Aorta (tissue), 5 donors: Measurements from ENCODE around the gene CD40. TPM values are rescaled to one million over a fixed set of nuclear protein-coding genes. Genes with fewer than 3 reads are reported as not detected.

Experiments used
- ATAC-seq: fragments of 200-7000 bp; cut with Tn5 transposase; one replicate; pipeline ENCODE4 v1.9.1; 2022; ENCODE audit warnings: moderate library complexity; ENCODE audit not compliant: low FRiP score
- DNase-seq, 2 donors: peaks; one replicate each; pipeline ENCODE4 v3.0.0-alpha.2; 2020
- H3K27ac ChIP-seq, 2 donors: one replicate each; pipeline ENCODE4 v1.5.1; 2013; ENCODE audit warnings: low read length in 2 of 2, mild to moderate bottlenecking in 2 of 2, moderate library complexity in 2 of 2, control low read depth in 1 of 2, inconsistent platforms in 1 of 2, low read depth in 1 of 2
- H3K27me3 ChIP-seq, 2 donors: one replicate each; pipeline ENCODE4 v1.6.1; 2013; ENCODE audit warnings: control low read depth in 1 of 2, low read length in 1 of 2, mild to moderate bottlenecking in 1 of 2, moderate library complexity in 1 of 2; ENCODE audit not compliant: insufficient read depth in 2 of 2, control insufficient read depth in 1 of 2
- H3K36me3 ChIP-seq, 2 donors: one replicate each; pipeline ENCODE4 v1.6.1; 2013; ENCODE audit warnings: control low read depth in 1 of 2, low read length in 1 of 2, mild to moderate bottlenecking in 1 of 2; ENCODE audit not compliant: insufficient read depth in 2 of 2, control insufficient read depth in 1 of 2
- H3K4me1 ChIP-seq, 2 donors: one replicate each; pipeline ENCODE4 v1.6.1; 2013; ENCODE audit warnings: low read length in 2 of 2, control low read depth in 1 of 2, mild to moderate bottlenecking in 1 of 2, moderate library complexity in 1 of 2; ENCODE audit not compliant: insufficient read depth in 2 of 2, control insufficient read depth in 1 of 2
- H3K4me3 ChIP-seq, 2 donors: one replicate each; pipeline ENCODE4 v1.5.1; 2013; ENCODE audit warnings: low read length in 2 of 2, control low read depth in 1 of 2, mild to moderate bottlenecking in 1 of 2
- H3K9me3 ChIP-seq: one replicate; pipeline ENCODE4 v1.6.1; 2013; ENCODE audit warnings: mild to moderate bottlenecking, low read length; ENCODE audit not compliant: control insufficient read depth
- WGBS, 2 donors: extraction: QIAGEN DNeasy Blood & Tissue Kit; methylation state at CpG; one replicate each; pipeline ENCODE4 v1.1.7; 2013; 5-methylcytosine and 5-hydroxymethylcytosine counted together
- intact Hi-C, 2 donors: fragments of 100-400 bp; cut with DNase I; formaldehyde crosslinking; loops; one replicate each; pipeline versions ENCODE4 v1.14.2 to v1.15.0; 2022
- polyA plus RNA-seq, 2 donors: library from polyadenylated mRNA; stranded (reverse); fragments of 200-250 nt; gene quantifications; one replicate each; pipeline ENCODE4 v1.2.3, GENCODE V29; 2013
- total RNA-seq, 2 donors: library from RNA; stranded (reverse); fragmentation: NEBNext Ultra II Directional; extraction: Animal tissue kit (Norgen Biotek cat#: 25700); gene quantifications; one replicate each; pipeline ENCODE4 v1.2.1, GENCODE V29; 2021
- donor health status: healthy with polysubstance abuse.
- donor health status: Bipolar disorder and iron deficiency.
- donor health status: DM: no; HTN: no; CAD: no.
- donor health status: DM: no; HTN: no; CAD: no.
- donor health status: DM: yes; HTN: yes; CAD: no.

Gene CD40
- total and polyA plus RNA-seq, 4 donors = 8.6 to 47.7 (median 28.5) TPM

DNA sequence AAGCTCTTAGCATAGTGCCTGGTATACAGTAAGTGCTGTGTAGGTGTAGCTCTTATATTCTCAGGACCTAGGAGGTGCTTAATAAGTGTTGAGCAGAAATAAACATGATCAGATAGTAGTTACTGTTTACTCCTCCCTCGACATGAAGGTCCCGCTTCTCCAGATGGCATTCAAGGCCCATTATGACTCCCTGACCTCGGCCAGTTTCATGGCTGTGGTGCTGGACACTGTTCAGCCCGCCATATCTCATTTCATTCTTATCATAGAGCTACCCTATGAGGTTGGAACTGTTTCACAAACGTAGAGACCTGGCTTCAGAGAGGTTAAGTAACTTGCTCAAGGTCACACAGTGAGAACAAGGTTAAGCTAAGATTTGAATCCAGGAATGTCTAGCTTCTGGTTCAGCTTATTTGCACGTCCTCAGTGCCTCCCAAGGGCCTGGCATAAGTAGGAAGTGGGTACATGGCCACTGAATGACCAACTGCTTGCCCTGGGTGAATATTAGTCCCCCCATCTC, 39.0 kb downstream of the CD40 start:
- no peaks in the 10 kb centered on the region for H3K4me1 ChIP-seq
- H3K36me3 ChIP-seq = no peaks in the 10 kb centered on the region
- H3K27ac ChIP-seq = no peak overlapping the region
- WGBS, 2 donors = 71 to 80% methylated on average over 6 of the region's 6 CpGs
- intact Hi-C loops = no loop called here
- H3K4me3 ChIP-seq = no peak overlapping the region
- no peak for ATAC-seq
- H3K27me3 ChIP-seq = no peaks in the 10 kb centered on the region
- no peaks in the 10 kb centered on the region for H3K9me3 ChIP-seq
- no peak for DNase-seq

- ATAC-seq (no peak), DNase-seq (no peak)
- no peaks in the 10 kb centered on the region for H3K27me3 ChIP-seq
These were observed 39.5 kb downstream of the CD40 start for GRCh38 chr20:46157625-46158024.

GRCh38 chr20:46158476-46158987, 40.4 kb downstream of the CD40 start:
- Histone ChIP-seq H3K9me3 (no peaks in the 10 kb centered on the region), H3K4me1 (no peaks in the 10 kb centered on the region), H3K4me3 (no peak overlapping the region), H3K27me3 (no peaks in the 10 kb centered on the region), H3K36me3 (no peaks in the 10 kb centered on the region), H3K27ac (no peak overlapping the region)
- intact Hi-C loops = no loop called here
- DNase-seq = no peak
- 4 to 5% methylated on average over 4 to 5 of the region's 5 CpGs for WGBS, 2 donors
- ATAC-seq = no peak

More at GRCh38 chr20:46157625-46158024, 39.5 kb downstream of the CD40 start:
- Histone ChIP-seq H3K36me3 (no peaks in the 10 kb centered on the region), H3K4me1 (no peaks in the 10 kb centered on the region), H3K4me3 (no peak overlapping the region), H3K9me3 (no peaks in the 10 kb centered on the region), H3K27ac (no peak overlapping the region)
- WGBS, 2 donors = 50 to 55% methylated on average over 7 of the region's 7 CpGs
- intact Hi-C loops = no loop called here

DNA sequence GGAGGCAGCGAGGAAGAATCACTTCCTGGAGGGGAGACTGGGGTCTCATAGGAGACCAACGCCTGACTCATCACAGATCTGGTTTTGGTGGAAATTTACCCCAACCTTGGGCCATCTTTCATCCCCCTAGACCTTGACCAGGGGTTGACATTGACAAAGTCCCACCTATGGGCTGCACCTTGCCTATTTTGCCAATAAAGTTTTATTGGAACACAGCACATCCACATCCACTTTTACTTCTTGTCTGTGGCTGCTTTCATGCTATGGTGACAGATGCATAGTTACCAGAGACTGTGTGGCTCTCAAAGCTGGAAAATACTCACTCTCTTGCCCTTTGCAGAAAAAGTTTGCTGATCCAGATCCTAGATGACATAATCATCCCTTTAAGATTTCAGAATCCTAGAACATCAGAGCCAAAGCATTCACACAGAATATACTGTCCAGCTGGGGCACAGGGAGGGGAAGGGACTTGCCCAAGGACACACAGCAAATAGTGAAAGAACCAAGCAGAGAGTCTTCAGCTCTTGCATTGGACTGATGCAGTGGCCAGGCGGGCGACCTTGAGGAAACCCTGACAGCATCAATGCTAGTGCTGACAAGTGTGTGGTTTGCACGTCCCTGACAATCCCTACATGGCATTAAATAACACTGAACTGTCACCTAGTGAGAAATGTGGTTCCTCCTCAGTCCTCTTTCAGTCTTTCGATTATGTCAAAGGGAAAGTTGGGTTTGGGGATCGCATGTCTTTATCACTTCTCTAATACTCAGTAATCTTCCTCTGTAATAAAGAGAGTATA, 41.2 kb downstream of the CD40 start:
- H3K9me3 ChIP-seq = no peaks in the 10 kb centered on the region
- 59 to 62% methylated on average over 7 of the region's 7 CpGs for WGBS, 2 donors
- DNase-seq (no peak), ATAC-seq (no peak)
- no peaks in the 10 kb centered on the region for H3K4me1 ChIP-seq
- no peak overlapping the region for H3K27ac ChIP-seq
- no peak overlapping the region for H3K4me3 ChIP-seq
- no peaks in the 10 kb centered on the region for H3K36me3 ChIP-seq
- intact Hi-C loops = no loop called here
- no peaks in the 10 kb centered on the region for H3K27me3 ChIP-seq

- 61 to 62% methylated on average over 5 of the region's 5 CpGs for WGBS, 2 donors
- intact Hi-C loops = no loop called here
- Histone ChIP-seq H3K27me3 (no peaks in the 10 kb centered on the region), H3K9me3 (no peaks in the 10 kb centered on the region), H3K4me1 (no peaks in the 10 kb centered on the region), H3K27ac (no peak overlapping the region), H3K4me3 (no peak overlapping the region), H3K36me3 (no peaks in the 10 kb centered on the region)
- DNase-seq = no peak
- ATAC-seq = no peak
These were observed 42.5 kb downstream of the CD40 start for GRCh38 chr20:46160661-46161060.

GRCh38 chr20:46161921-46162320, 43.8 kb downstream of the CD40 start:
- WGBS, 2 donors = 77 to 78% methylated on average over 1 of the region's 1 CpG
- no peak for DNase-seq
- no peaks in the 10 kb centered on the region for H3K36me3 ChIP-seq
- H3K27ac ChIP-seq = no peak overlapping the region
- no peaks in the 10 kb centered on the region for H3K27me3 ChIP-seq
- no peaks in the 10 kb centered on the region for H3K9me3 ChIP-seq
- ATAC-seq = no peak
- H3K4me1 ChIP-seq = no peaks in the 10 kb centered on the region
- intact Hi-C loops = no loop called here
- no peak overlapping the region for H3K4me3 ChIP-seq

DNA sequence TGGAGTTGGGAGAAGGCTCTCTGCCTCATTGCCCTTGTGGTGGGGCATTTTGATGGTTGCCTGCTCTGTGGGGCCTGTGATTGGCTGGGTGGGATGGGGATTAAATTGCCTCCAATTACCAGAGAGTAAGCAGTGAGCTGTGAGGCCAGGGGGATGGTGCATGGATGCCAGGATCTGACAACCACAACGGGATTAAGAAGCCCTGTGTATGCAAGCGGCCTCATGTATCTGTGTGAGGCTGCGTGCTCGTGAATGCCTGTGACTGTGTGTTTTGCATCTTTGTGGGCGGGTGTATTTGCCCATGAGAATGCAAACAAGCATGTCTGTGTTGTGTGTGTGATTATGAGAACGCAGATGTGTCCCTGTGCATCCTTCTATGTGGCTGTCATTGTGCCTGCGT, 46.1 kb downstream of the CD40 start:
- WGBS, 2 donors = 62 to 66% methylated on average over 7 of the region's 7 CpGs
- ATAC-seq (no peak), DNase-seq (no peak)
- peaks cover 2% of the 10 kb centered on the region for H3K9me3 ChIP-seq
- H3K36me3 ChIP-seq = no peaks in the 10 kb centered on the region
- intact Hi-C loops = no loop called here
- no peaks in the 10 kb centered on the region for H3K27me3 ChIP-seq
- H3K4me3 ChIP-seq = no peak overlapping the region
- H3K27ac ChIP-seq = no peak overlapping the region
- no peaks in the 10 kb centered on the region for H3K4me1 ChIP-seq

DNA sequence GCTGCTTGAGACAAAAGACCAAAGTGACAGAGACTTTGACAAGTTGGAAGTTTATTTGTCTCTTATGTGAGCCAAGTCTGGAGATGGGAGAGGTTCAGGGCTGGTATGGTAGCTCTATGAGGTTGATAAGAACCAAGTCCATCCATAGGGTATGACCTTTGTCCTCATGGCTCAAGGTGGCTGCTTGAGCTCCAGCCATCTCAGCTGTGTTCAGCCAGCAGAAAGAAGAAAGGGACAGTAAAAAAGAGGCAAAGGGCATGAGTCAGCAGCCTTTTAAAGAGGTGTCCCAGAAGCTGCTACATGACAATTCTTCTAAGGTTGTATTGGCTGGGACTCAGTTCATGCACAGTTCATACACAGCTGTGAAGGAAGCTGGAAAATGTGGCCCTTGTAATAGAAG, 49.0 kb downstream of the CD40 start:
- no peak for ATAC-seq
- Histone ChIP-seq H3K4me1 (no peaks in the 10 kb centered on the region), H3K36me3 (no peaks in the 10 kb centered on the region), H3K27me3 (no peaks in the 10 kb centered on the region), H3K27ac (no peak overlapping the region), H3K4me3 (no peak overlapping the region), H3K9me3 (peaks cover 2% of the 10 kb centered on the region)
- intact Hi-C loops = no loop called here
- no peak for DNase-seq

DNA sequence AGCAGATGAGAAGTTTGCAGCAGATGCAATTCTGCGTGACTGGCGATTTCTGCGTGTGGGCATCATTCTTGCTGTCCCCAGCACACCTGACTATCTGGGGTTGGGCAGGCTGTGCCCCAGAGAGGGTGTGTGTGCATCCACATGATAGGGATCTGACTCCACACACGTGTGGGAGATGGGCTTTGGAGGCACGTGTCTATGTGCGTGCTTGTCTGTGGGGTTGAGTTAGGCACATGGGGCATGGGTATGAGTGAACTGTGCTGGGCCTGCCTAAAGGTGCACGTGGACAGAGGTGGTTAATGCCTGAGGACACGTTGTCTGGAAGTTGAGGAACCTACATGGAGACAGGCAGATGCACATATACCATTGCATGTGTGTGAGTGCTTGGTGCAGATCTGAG, 50.3 kb downstream of the CD40 start:
- no peaks in the 10 kb centered on the region for H3K27me3 ChIP-seq
- no peaks in the 10 kb centered on the region for H3K4me1 ChIP-seq
- intact Hi-C loops = no loop called here

More for the DNA sequence above, 50.3 kb downstream of the CD40 start:
- Histone ChIP-seq H3K9me3 (peaks cover 2% of the 10 kb centered on the region), H3K4me3 (no peak overlapping the region), H3K27ac (no peak overlapping the region), H3K36me3 (no peaks in the 10 kb centered on the region)
- ATAC-seq = no peak
- DNase-seq = no peak
- 63 to 64% methylated on average over 8 of the region's 8 CpGs for WGBS, 2 donors
